CD4-positive, alpha-beta memory T cell (primary cell): ENCODE results near the gene EXOC3L1. TPM values are rescaled to one million over a fixed set of nuclear protein-coding genes. Genes with fewer than 3 reads are reported as not detected.

Source experiments
- CTCF ChIA-PET: fragments of 350-600 bp; sonication (Branson Sonifier 250); formaldehyde crosslinking; loops from one replicate; lab custom pipeline; 2021; ENCODE audit warnings: inconsistent platforms; ENCODE audit not compliant: partially characterized antibody; lab: Charles Lee
- POLR2A ChIA-PET: fragments of 350-600 bp; sonication (Branson Sonifier 250); formaldehyde crosslinking; loops from one replicate; lab custom pipeline; 2021; ENCODE audit not compliant: partially characterized antibody; lab: Charles Lee
- DNase-seq, 5 donors: peaks; one replicate each; pipeline versions ENCODE4 v3.0.0 to v3.0.0-alpha.2; 2020 to 2022; ENCODE audit warnings: mixed read lengths in 1 of 5
- H3K27ac ChIP-seq: one replicate; pipeline ENCODE4 v1.7.0; 2013; ENCODE audit warnings: low read depth, low read length
- H3K27me3 ChIP-seq: 2 replicates; pipeline ENCODE4 v1.7.0; 2013; ENCODE audit warnings: mild to moderate bottlenecking, low read length, moderate library complexity; ENCODE audit not compliant: insufficient read depth
- H3K36me3 ChIP-seq: 2 replicates; pipeline ENCODE4 v1.7.0; 2013; ENCODE audit warnings: mild to moderate bottlenecking, low read length, moderate library complexity; ENCODE audit not compliant: insufficient read depth
- H3K4me1 ChIP-seq: 2 replicates; pipeline ENCODE4 v1.7.0; 2013; ENCODE audit warnings: mild to moderate bottlenecking, low read length, moderate library complexity; ENCODE audit not compliant: insufficient read depth
- H3K4me3 ChIP-seq, 2 donors: one replicate each; pipeline ENCODE4 v1.7.0; 2013; ENCODE audit warnings: low read length in 2 of 2, mild to moderate bottlenecking in 1 of 2
- H3K9me3 ChIP-seq, 2 donors: one replicate each; pipeline ENCODE4 v1.7.0; 2013; ENCODE audit warnings: low read length in 2 of 2, control low read depth in 1 of 2; ENCODE audit not compliant: control insufficient read depth in 1 of 2
- H3K27ac Mint-ChIP-seq, 7 donors: one replicate each; pipeline ENCODE4 v1.8.0; 2020 to 2021; ENCODE audit warnings: mixed read lengths in 7 of 7, mild to moderate bottlenecking in 6 of 7, inconsistent platforms in 3 of 7, moderate library complexity in 3 of 7
- H3K27me3 Mint-ChIP-seq, 2 donors: one replicate each; pipeline ENCODE4 v1.8.0; 2020 to 2021; ENCODE audit warnings: mixed read lengths in 2 of 2
- H3K36me3 Mint-ChIP-seq, 2 donors: one replicate each; pipeline ENCODE4 v1.8.0; 2020 to 2021; ENCODE audit warnings: mixed read lengths in 2 of 2, inconsistent platforms in 1 of 2, mild to moderate bottlenecking in 1 of 2
- H3K4me1 Mint-ChIP-seq, 4 donors: one replicate each; pipeline ENCODE4 v1.8.0; 2020 to 2021; ENCODE audit warnings: mixed read lengths in 4 of 4, mild to moderate bottlenecking in 1 of 4
- H3K4me3 Mint-ChIP-seq, 8 donors: one replicate each; pipeline ENCODE4 v1.8.0; 2020 to 2021; ENCODE audit warnings: mixed read lengths in 8 of 8, mild to moderate bottlenecking in 7 of 8, moderate library complexity in 6 of 8, inconsistent platforms in 3 of 8
- H3K9me3 Mint-ChIP-seq, 8 donors: one replicate each; pipeline ENCODE4 v1.8.0; 2020 to 2021; ENCODE audit warnings: mixed read lengths in 8 of 8, mild to moderate bottlenecking in 5 of 8, inconsistent platforms in 3 of 8, moderate library complexity in 1 of 8
- intact Hi-C: fragments of 100-400 bp; cut with micrococcal nuclease; formaldehyde crosslinking; loops from one replicate; pipeline ENCODE4 v1.15.1; 2023
- polyA plus RNA-seq, 2 donors: library from polyadenylated mRNA; unstranded; fragments of 300-500 nt; fragmentation: Illumina TruSeq; gene quantifications; one replicate each; pipeline ENCODE4 v1.2.3, GENCODE V29; 2021
- total RNA-seq, 2 experiments: library from RNA; stranded (reverse); gene quantifications; one replicate each; pipeline ENCODE4 v1.2.3, GENCODE V29; 2021

EXOC3L1 gene
- total and polyA plus RNA-seq, 4 experiments from 2014 or later, result 0.21 TPM; not detected in 3

- peak overlapping the region; percentile 29 to 69 for H3K4me3 ChIP-seq
- CTCF ChIA-PET, result interaction anchor here (1.0 to 13.4 kb wide), 8 partner anchors 10 to 173 kb away, joined by 3 to 187 read pairs (median 6); partner anchors contain the start of genes FBXL8 and TRADD
- peak in 4 of 5 donors; percentile 49 to 54 (median 52) for DNase-seq
Measured at GRCh38 chr16:67150047-67150832, 39.7 kb downstream of the EXOC3L1 start.

GRCh38 chr16:67149276-67150046 is 40.5 kb downstream of the EXOC3L1 start:
- H3K4me1 ChIP-seq, result peaks cover 24% of the 10 kb centered on the region
- CTCF ChIA-PET, result interaction anchor here (0.9 to 13.4 kb wide), 3 partner anchors 36 to 134 kb away, joined by 3 to 187 read pairs (median 5); partner anchors contain the start of gene TMEM208
- peak overlapping the region in 2 of 7 donors; percentile 43 to 54 for H3K27ac Mint-ChIP-seq
- intact Hi-C loops, result loop anchor here (1.0 to 2.0 kb wide), 2 partner anchors 10 to 41 kb away; partner anchors contain the start of genes FBXL8, PHAF1 and TRADD
- H3K27me3 Mint-ChIP-seq, result no peaks in the 10 kb centered on the region
- peaks cover 7% of the 10 kb centered on the region for H3K36me3 ChIP-seq
- H3K4me1 Mint-ChIP-seq, result peaks cover 20 to 45% (median 29%) of the 10 kb centered on the region in 4 donors
- peaks cover 16 to 25% of the 10 kb centered on the region in 2 donors for H3K36me3 Mint-ChIP-seq
- H3K9me3 ChIP-seq, result no peaks in the 10 kb centered on the region
- peak overlapping the region in 7 of 8 donors; percentile 15 to 63 (median 51) for H3K4me3 Mint-ChIP-seq
- DNase-seq, result peak in 1 of 5 donors; percentile 35
- H3K4me3 ChIP-seq, result no peak overlapping the region
- no peak overlapping the region for H3K27ac ChIP-seq
- POLR2A ChIA-PET, result interaction anchor here (1.1 to 7.2 kb wide), 6 partner anchors 8 to 132 kb away, joined by 3 to 174 read pairs (median 6); partner anchors contain the start of genes CBFB, FBXL8, HSF4 and NOL3
- H3K9me3 Mint-ChIP-seq, result peaks cover 0 to 5% (median 0%) of the 10 kb centered on the region in 8 donors
- H3K27me3 ChIP-seq, result no peaks in the 10 kb centered on the region

More at GRCh38 chr16:67150047-67150832, 39.7 kb downstream of the EXOC3L1 start:
- peak overlapping the region in 7 of 8 donors; percentile 43 to 86 (median 83) for H3K4me3 Mint-ChIP-seq
- H3K27me3 ChIP-seq, result no peaks in the 10 kb centered on the region
- H3K4me1 Mint-ChIP-seq, result peaks cover 21 to 48% (median 29%) of the 10 kb centered on the region in 4 donors
- H3K4me1 ChIP-seq, result peaks cover 27% of the 10 kb centered on the region
- intact Hi-C loops, result loop anchor here (1.0 to 2.0 kb wide), 2 partner anchors 9 to 41 kb away; partner anchors contain the start of genes FBXL8, PHAF1 and TRADD
- peak overlapping the region; percentile 52 for H3K27ac ChIP-seq
- H3K9me3 ChIP-seq, result no peaks in the 10 kb centered on the region
- peak overlapping the region in 1 of 7 donors; percentile 82 for H3K27ac Mint-ChIP-seq
- POLR2A ChIA-PET, result interaction anchor here (0.7 to 7.2 kb wide), 17 partner anchors 13 to 174 kb away, joined by 3 to 174 read pairs (median 4); partner anchors contain the start of genes CBFB, FBXL8, HSF4 and NOL3
- peaks cover 11 to 17% of the 10 kb centered on the region in 2 donors for H3K36me3 Mint-ChIP-seq
- peaks cover 0 to 5% (median 0%) of the 10 kb centered on the region in 8 donors for H3K9me3 Mint-ChIP-seq
- no peaks in the 10 kb centered on the region for H3K27me3 Mint-ChIP-seq
- peaks cover 4% of the 10 kb centered on the region for H3K36me3 ChIP-seq

GRCh38 chr16:67148656-67149275 is 41.2 kb downstream of the EXOC3L1 start:
- H3K4me1 Mint-ChIP-seq, result peaks cover 15 to 39% (median 24%) of the 10 kb centered on the region in 4 donors
- POLR2A ChIA-PET, result interaction anchor here (1.1 to 7.2 kb wide), 4 partner anchors 9 to 131 kb away, joined by 3 to 174 read pairs (median 6); partner anchors contain the start of genes FBXL8, HSF4, NOL3 and TRADD
- H3K36me3 ChIP-seq, result peaks cover 13% of the 10 kb centered on the region
- intact Hi-C loops, result no loop called here
- H3K27me3 Mint-ChIP-seq, result no peaks in the 10 kb centered on the region
- peak overlapping the region in 3 of 7 donors; percentile 46 to 54 (median 48) for H3K27ac Mint-ChIP-seq
- peak overlapping the region; percentile 12 to 63 (median 48) for H3K4me3 Mint-ChIP-seq
- H3K4me3 ChIP-seq, result no peak overlapping the region
- no peak overlapping the region for H3K27ac ChIP-seq
- no peaks in the 10 kb centered on the region for H3K27me3 ChIP-seq
- H3K4me1 ChIP-seq, result peaks cover 17% of the 10 kb centered on the region
- H3K36me3 Mint-ChIP-seq, result peaks cover 21 to 30% of the 10 kb centered on the region in 2 donors
- peaks cover 0 to 5% (median 0%) of the 10 kb centered on the region in 8 donors for H3K9me3 Mint-ChIP-seq
- no peak for DNase-seq
- H3K9me3 ChIP-seq, result no peaks in the 10 kb centered on the region
- CTCF ChIA-PET, result interaction anchor here (0.9 to 13.4 kb wide), 3 partner anchors 36 to 133 kb away, joined by 3 to 187 read pairs (median 5); partner anchors contain the start of gene TMEM208

- Mint-ChIP-seq H3K36me3 (peaks cover 21 to 34% of the 10 kb centered on the region in 2 donors), H3K4me3 (peak overlapping the region in 6 of 8 donors; percentile 12 to 62 (median 34)), H3K27ac (peak overlapping the region in 3 of 7 donors; percentile 41 to 50 (median 46)), H3K4me1 (peaks cover 12 to 34% (median 20%) of the 10 kb centered on the region in 4 donors), H3K27me3 (no peaks in the 10 kb centered on the region), H3K9me3 (peaks cover 0 to 5% (median 0%) of the 10 kb centered on the region in 8 donors)
- Histone ChIP-seq H3K27ac (no peak overlapping the region), H3K4me1 (peaks cover 16% of the 10 kb centered on the region), H3K4me3 (no peak overlapping the region), H3K9me3 (no peaks in the 10 kb centered on the region), H3K36me3 (peaks cover 13% of the 10 kb centered on the region), H3K27me3 (no peaks in the 10 kb centered on the region)
- POLR2A ChIA-PET, result interaction anchor here (1.1 kb wide), 1 partner anchor 15 kb away, joined by 4 read pairs; no protein-coding TSS in a partner anchor
- no peak for DNase-seq
- CTCF ChIA-PET, result interaction anchor here (1.7 to 13.4 kb wide), 2 partner anchors 37 to 132 kb away, joined by 5 to 187 read pairs; no protein-coding TSS in a partner anchor
- intact Hi-C loops, result no loop called here
Measured at GRCh38 chr16:67148221-67148620, 41.7 kb downstream of the EXOC3L1 start.

DNA sequence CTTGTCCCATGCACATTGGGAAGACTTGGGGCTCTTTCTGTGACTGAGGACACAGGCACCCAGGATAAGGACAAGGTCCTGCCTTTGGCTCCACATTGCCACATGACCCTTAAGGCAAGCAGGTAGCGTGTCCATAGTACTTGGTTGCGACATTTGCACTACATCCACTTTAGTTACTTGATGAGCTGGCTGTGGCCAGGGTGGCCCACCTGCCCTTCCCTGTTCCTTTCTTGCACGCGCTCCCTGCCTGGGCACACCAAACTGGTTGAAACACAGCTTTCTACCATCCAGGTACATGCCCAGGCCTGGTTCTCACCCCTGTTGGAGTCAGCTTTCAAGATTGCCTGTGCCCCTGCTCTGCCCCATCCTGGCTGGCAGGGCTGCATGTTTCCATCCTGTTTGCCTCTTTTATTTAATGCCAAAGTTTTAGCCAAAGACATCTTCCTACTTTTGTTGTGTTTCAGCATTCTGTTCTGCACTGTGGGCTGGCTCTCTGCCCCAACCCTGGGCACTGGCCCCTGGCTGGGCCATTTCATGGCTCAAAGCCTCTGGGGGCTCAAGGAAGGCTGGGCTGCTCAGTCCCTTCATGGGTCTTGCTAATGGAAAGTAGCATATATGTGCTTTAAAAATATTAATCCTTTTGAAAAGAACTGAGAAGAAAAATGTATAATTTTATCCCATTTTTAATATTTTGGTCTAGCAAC is 42.3 kb downstream of the EXOC3L1 start:
- Histone ChIP-seq H3K27ac (no peak overlapping the region), H3K36me3 (peaks cover 13% of the 10 kb centered on the region), H3K27me3 (no peaks in the 10 kb centered on the region), H3K4me3 (no peak overlapping the region), H3K4me1 (peaks cover 11% of the 10 kb centered on the region), H3K9me3 (no peaks in the 10 kb centered on the region)
- peaks cover 6 to 28% (median 14%) of the 10 kb centered on the region in 4 donors for H3K4me1 Mint-ChIP-seq
- peak overlapping the region in 3 of 7 donors; percentile 50 to 85 (median 75) for H3K27ac Mint-ChIP-seq
- POLR2A ChIA-PET, result interaction anchor here (1.1 kb wide), 1 partner anchor 16 kb away, joined by 4 read pairs; no protein-coding TSS in a partner anchor
- intact Hi-C loops, result no loop called here
- H3K9me3 Mint-ChIP-seq, result peaks cover 0 to 5% (median 0%) of the 10 kb centered on the region in 8 donors
- no peak for DNase-seq
- H3K27me3 Mint-ChIP-seq, result no peaks in the 10 kb centered on the region
- H3K4me3 Mint-ChIP-seq, result no peak overlapping the region
- CTCF ChIA-PET, result no interaction called here
- peaks cover 25 to 37% of the 10 kb centered on the region in 2 donors for H3K36me3 Mint-ChIP-seq
